Ovary (tissue), 9 donors: ENCODE measurements around the gene HORMAD2. TPM values are rescaled to one million over a fixed set of nuclear protein-coding genes. Genes with fewer than 3 reads are reported as not detected.

Experiments used
- DNase-seq, 5 donors: peaks; one replicate each; pipeline ENCODE4 v3.0.0-alpha.2; 2019 to 2020
- H3K27ac ChIP-seq, 2 donors: fragments of 200-600 bp; one replicate each; pipeline versions ENCODE4 v1.5.1 to v1.8.0; 2019 to 2022
- H3K27me3 ChIP-seq: fragments of 200-600 bp; one replicate; pipeline ENCODE4 v1.8.0; 2022
- H3K36me3 ChIP-seq: fragments of 200-600 bp; sonication (generic); one replicate; pipeline ENCODE4 v1.5.1; 2019
- H3K4me1 ChIP-seq: one replicate; pipeline ENCODE4 v1.8.1; 2013; ENCODE audit warnings: mild to moderate bottlenecking, moderate library complexity; ENCODE audit not compliant: insufficient read depth
- H3K4me3 ChIP-seq: fragments of 200-600 bp; sonication (generic); one replicate; pipeline ENCODE4 v1.5.1; 2017
- H3K9me3 ChIP-seq, 2 donors: fragments of 200-600 bp in 1 of 2; sonication (generic) in 1 of 2; one replicate each; pipeline versions ENCODE4 v1.5.1 to v1.8.1; 2013 to 2019; ENCODE audit warnings: mild to moderate bottlenecking in 1 of 2, moderate library complexity in 1 of 2
- CTCF ChIP-seq, 3 donors: fragments of 450-650 bp in 2 of 3; fragments of 200-600 bp in 1 of 3; IDR thresholded peaks; one replicate each; pipeline versions ENCODE4 v1.5.1 to v1.8.0; 2016 to 2022; ENCODE audit warnings: antibody characterized with exemption in 3 of 3, mild to moderate bottlenecking in 1 of 3
- EP300 ChIP-seq: sonication (generic); formaldehyde crosslinking; IDR thresholded peaks from one replicate; pipeline ENCODE4 v1.6.1; 2017; ENCODE audit warnings: antibody characterized with exemption
- POLR2A ChIP-seq: fragments of 450-650 bp; IDR thresholded peaks from one replicate; pipeline ENCODE4 v1.6.1; 2017; ENCODE audit warnings: antibody characterized with exemption, mild to moderate bottlenecking, moderate library complexity
- WGBS, 3 donors: extraction: QIAGEN DNeasy Blood & Tissue Kit in 1 of 3; methylation state at CpG; one replicate each; pipeline versions ENCODE4 v1.1.5 to v1.1.7; 2013 to 2017; 5-methylcytosine and 5-hydroxymethylcytosine counted together
- intact Hi-C, 4 donors: fragments of 100-400 bp; cut with DNase I; formaldehyde crosslinking; loops; one replicate each; pipeline versions ENCODE4 v1.11.0 to v1.15.1; 2022 to 2023
- polyA plus RNA-seq, 2 donors: library from polyadenylated mRNA; stranded (reverse); fragments of 200-250 nt in 1 of 2; fragments of 350-450 nt in 1 of 2; fragmentation: Illumina TruSeq in 1 of 2; extraction: RNeasy Lipid Tissue Mini Kit (QIAGEN cat#74804) in 1 of 2; gene quantifications; one replicate each; pipeline ENCODE4 v1.2.3, GENCODE V29; 2013 to 2014
- total RNA-seq, 7 donors: library from RNA; depleted of rRNA in 2 of 7; stranded (reverse); fragments of >200 nt in 2 of 7; fragmentation: NEBNext Ultra II Directional in 3 of 7; extraction: Animal tissue kit (Norgen Biotek cat#: 25700) in 3 of 7; gene quantifications; one replicate each; pipeline versions ENCODE4 v1.1.0 to v1.2.4, GENCODE V29; 2016 to 2023
- donor health status: DM: no; HTN: no; CAD: no; lungs with moderate emphysema.
- donor health status: DM: no; HTN: no; CAD: no.
- donor health status: Bipolar disorder and iron deficiency.
- donor health status: DM: yes; HTN: yes; CAD: no.
- donor health status: DM: no; HTN: no; CAD: no.
- donor health status: DM: yes; HTN: yes; CAD: no.

HORMAD2 gene
- total and polyA plus RNA-seq, 9 donors: not detected

GRCh38 chr22:30176431-30176830, 96.2 kb downstream of the HORMAD2 start:
- no peak for DNase-seq
- no peaks in the 10 kb centered on the region for H3K36me3 ChIP-seq
- no peak overlapping the region for H3K4me3 ChIP-seq
- intact Hi-C loops: no loop called here
- H3K4me1 ChIP-seq: peaks cover 3% of the 10 kb centered on the region
- H3K27ac ChIP-seq: no peak overlapping the region
- H3K27me3 ChIP-seq: no peaks in the 10 kb centered on the region
- 53 to 72% (median 62%) methylated on average over 3 of the region's 3 CpGs for WGBS, 3 donors
- TF ChIP-seq CTCF (IDR thresholded peaks at IDR 0.05) (no peak), EP300 (no peak)
- H3K9me3 ChIP-seq: no peaks in the 10 kb centered on the region

GRCh38 chr22:30178181-30179126, 98.2 kb downstream of the HORMAD2 start:
- Histone ChIP-seq H3K36me3 (no peaks in the 10 kb centered on the region), H3K4me3 (no peak overlapping the region), H3K4me1 (peaks cover 3% of the 10 kb centered on the region), H3K27ac (no peak overlapping the region), H3K27me3 (no peaks in the 10 kb centered on the region), H3K9me3 (no peaks in the 10 kb centered on the region)
- WGBS, 3 donors: 83 to 84% (median 84%) methylated on average over 3 of the region's 3 CpGs
- intact Hi-C loops: no loop called here
- no peak for DNase-seq
- TF ChIP-seq CTCF (IDR thresholded peaks at IDR 0.05) (no peak), POLR2A (no peak), EP300 (no peak)

DNA sequence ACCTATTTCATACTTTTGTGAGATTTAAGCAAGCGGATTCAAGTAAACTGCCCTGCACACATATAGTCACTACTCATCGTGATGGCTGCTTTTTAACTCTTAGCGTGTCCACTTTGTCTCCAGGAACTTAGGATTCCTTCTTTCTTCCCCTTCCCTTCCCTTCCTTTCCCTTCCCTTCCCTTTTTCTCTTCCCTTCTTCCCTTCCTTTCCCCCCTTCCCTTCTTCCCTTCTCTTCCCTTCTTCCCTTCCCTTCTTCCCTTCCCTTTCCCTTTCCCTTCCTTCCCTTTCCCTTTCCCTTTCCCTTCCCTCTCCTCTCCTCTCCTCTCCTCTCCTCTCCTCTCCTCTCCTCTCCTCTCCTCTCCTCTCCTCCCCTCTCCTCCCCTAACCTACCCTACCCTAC, 100.4 kb downstream of the HORMAD2 start:
- no peak for DNase-seq
- WGBS, 3 donors: 88 to 92% (median 89%) methylated on average over 3 of the region's 3 CpGs

More for the DNA sequence above, 100.4 kb downstream of the HORMAD2 start:
- no peaks in the 10 kb centered on the region for H3K36me3 ChIP-seq
- no peak overlapping the region for H3K4me3 ChIP-seq
- H3K4me1 ChIP-seq: peaks cover 2% of the 10 kb centered on the region
- intact Hi-C loops: no loop called here
- H3K9me3 ChIP-seq: no peaks in the 10 kb centered on the region
- no peak overlapping the region for H3K27ac ChIP-seq
- TF ChIP-seq POLR2A (no peak), EP300 (no peak), CTCF (IDR thresholded peaks at IDR 0.05) (no peak)
- H3K27me3 ChIP-seq: no peaks in the 10 kb centered on the region
